Fibroblast of skin of scalp (primary cell): ENCODE data around the gene PRTN3. TPM values are rescaled to one million over a fixed set of nuclear protein-coding genes. Genes with fewer than 3 reads are reported as not detected.

Experiments
- DNase-seq: peaks from one replicate; pipeline ENCODE4 v3.0.0-alpha.2; 2013
- polyA plus RNA-seq, 2 experiments: library from polyadenylated mRNA; unstranded; fragments of 120-200 nt; gene quantifications; one replicate each; pipeline ENCODE4 v1.2.1, GENCODE V29; 2013; ENCODE audit not compliant: insufficient read length in 2 of 2

The PRTN3 gene, protein sequence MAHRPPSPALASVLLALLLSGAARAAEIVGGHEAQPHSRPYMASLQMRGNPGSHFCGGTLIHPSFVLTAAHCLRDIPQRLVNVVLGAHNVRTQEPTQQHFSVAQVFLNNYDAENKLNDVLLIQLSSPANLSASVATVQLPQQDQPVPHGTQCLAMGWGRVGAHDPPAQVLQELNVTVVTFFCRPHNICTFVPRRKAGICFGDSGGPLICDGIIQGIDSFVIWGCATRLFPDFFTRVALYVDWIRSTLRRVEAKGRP
- not detected for polyA plus RNA-seq (2013, experiment 1 of 2; ENCODE audit: insufficient read length)
- not detected for polyA plus RNA-seq (2013, experiment 2 of 2; ENCODE audit: insufficient read length)

DNA sequence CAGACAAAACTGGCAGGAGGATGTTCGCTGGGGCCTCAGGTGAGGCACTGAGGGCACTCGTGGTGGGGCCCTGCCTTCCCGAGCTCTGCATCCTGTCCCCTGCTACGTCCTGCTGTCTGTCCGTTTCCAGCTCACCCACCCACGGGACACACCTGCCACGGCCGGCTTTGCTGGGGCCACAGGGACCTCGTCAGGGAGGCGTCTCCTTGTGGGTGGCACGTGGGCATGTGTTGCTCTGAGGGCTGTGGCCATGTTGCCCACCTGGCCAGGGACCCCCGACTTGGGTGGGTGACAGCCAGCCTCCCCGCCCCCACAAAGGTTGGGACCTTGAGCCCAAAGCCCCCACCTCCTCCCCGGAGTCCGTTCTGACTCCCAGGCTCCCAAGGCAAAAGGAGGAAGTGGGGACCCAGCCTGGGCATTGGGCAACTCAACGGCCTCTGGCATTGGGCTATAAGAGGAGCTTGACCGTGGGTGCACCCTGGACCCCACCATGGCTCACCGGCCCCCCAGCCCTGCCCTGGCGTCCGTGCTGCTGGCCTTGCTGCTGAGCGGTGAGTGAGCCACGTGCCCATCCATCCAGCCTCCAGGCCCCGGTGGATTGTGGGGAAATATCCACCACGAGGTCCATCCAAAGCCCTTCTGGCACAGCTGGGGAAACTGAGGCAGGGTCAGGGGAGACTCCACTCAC, at the start of gene PRTN3:
PRTN3 (plus strand) TSS at position 481 of the 688 bp plus-strand sequence; CDS start at position 491, 10 bp downstream.
- no peak for DNase-seq

DNA sequence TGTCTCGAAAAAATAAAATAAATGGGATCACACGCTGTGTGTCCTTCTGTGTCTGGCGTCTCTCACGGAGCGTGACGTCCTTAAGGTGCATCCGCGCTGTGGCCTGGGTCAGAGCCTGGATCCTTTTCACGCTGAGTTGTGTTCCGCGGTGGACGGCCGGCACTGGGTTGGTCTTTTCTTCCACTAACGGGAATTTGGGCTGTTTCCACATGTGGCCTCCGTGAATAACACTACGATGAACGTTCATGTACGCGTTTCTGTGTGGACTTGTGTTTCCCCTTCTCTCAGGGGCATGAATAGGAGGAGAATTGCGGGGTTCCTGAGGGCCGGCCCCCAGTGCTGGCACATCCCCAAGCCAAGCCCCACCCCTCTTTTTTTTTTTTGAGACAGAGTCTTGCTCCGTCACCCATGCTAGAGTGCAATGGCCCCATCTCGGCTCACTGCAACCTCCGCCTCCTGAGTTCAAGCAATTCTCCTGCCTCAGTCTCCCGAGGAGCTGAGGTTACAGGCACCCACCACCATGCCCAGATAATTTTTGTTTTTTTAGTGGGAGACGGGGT, 49.7 kb upstream of the PRTN3 start:
- no peak for DNase-seq

DNA sequence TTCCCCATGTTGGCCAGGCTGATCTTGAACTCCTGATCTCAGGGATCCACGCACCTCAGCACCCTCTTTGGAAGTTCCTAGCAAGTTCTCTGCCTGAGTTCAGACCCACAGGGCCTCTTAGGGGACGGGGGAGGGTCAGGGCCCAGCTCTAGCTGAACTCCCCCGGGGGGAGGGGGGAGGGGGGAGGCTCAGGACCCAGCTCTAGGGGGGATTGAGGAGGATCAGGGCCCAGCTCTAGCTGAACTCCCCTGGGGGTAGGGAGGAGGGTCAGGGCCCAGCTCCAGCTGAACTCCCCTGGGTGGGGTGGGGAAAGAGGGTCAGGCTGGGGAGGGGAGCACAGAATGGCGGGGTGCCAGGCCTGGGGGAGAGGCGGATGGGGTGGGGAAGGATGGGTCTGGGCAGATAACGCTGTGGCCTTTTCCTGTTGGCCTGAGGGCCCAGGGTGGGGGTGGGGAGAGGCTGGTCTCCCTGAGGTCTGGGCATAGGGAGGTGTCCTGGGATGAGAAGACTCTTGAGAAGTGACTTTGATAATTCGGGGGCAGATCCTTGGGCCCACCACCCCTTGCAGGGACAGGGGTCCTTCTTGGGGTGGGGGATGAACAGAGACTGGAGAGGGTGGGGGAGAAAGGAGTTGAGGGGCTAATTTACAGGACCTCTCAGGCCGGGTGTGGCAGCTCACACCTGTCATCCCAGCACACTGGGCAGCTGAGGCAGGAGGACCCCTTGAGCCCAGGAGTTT, 49.1 kb upstream of the PRTN3 start:
- no peak for DNase-seq

DNA sequence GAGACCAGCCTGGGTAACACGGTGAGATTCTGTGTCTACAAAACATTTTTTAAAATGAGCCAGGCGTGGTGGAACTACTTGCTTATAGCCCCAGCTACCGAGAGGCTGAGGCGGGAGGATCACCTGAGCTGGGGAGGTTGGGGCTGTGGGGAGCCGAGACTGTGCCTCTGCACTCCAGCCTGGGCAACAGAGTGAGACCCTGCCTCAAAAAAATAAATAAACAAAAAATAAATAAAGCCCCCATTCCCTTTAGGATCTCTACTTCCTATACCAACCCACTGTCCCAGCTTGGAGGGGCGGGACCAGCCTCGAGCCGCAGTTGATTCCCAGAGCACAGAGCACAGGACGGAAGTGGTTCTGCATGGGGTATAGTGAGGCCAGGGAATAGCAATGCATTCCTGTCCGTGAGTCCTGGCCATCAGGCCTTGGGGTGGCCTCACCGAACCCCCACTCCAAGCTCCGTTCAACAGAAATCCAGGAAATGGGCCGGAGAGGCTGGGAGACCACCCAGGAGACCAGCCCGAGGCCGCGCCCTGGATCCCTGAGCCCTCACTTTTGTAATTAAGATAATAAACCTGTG, 48.4 kb upstream of the PRTN3 start:
- no peak for DNase-seq

DNA sequence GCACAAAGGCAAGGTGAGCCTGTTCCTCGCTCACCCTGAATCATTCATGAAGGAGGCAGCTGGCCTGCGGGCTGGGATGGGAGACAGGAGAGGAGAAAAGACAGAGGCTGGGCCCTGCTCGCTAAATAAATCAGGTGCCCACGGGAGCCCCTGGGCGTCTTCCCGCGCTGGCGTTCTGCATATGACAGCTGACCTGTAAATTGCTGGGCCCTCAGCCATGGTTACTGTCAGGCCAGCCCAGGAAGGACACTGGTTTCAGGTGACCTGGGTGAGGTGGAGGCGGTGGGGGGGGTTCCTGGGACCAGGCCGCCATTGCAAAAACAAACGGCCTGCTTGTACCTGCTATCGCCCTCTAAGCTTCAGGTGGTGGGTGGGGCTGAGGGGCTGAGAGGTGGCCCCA, 47.0 kb upstream of the PRTN3 start:
- DNase-seq = no peak

DNA sequence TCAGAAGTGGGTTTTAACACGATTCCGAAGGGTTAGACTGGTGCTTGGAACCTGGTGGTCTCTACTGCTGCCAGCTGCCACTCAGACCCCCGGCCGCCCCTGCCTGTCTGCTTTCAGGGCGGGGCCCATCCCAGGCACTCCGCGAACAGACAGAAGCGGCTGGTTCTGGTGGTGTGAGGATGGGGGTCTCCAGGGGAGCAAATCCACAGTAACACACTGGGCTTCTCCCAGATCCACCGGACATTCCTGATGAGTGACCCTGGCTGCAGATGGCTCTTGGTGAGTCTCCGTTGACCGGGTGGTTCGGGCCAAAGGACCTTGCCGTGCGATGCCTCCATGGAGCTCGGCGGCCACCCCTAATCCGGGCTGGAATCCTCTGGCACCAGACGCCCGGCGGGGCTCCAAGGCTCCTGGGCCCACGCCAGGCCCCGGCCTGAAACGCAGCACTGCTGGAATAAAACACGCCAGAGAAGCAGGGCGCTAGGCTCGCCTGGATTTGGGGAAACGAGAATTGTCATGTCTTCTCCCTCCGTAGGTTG, 45.7 kb upstream of the PRTN3 start:
- DNase-seq = no peak

DNA sequence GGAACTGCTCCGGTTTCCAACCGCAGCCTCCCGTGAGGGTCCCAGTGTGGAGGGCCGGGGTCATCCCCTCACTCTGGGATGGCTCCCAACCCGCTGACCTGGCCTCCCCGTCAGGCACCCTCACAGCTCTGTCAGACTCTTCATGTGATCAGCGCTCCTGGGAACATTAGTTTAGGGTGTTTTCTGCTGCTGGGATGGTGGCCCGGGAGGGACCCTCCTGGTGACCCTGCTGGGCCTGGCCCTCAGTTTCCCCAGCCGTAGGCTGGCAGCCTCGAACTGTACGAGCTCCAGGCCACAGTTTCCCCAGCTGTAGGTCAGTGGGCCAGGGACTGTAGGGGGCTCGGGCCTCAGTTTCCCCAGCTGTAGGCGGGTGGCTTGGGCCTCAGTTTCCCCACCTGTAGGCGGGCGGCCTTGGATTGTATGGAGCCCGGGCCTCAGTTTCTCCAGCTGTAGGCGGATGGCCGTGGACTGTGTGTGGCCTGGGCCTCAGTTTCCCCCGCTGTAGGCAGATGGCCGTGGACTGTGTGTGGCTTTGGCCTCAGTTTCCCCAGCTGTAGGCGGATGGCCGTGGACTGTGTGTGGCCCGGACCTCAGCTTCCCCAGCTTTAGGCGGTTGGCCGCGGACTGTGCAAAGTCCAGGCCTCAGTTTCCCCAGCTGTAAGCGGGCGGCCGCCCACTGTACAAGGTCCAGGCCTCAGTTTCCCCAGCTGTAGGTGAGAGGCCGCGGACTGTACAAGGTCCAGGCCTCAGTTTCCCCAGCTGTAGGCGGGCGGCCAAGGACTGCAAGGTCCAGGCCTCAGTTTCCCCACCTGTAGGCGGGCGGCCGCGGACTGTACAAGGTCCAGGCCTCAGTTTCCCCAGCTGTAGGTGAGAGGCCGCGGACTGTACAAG, 44.9 kb upstream of the PRTN3 start:
- DNase-seq = no peak

DNA sequence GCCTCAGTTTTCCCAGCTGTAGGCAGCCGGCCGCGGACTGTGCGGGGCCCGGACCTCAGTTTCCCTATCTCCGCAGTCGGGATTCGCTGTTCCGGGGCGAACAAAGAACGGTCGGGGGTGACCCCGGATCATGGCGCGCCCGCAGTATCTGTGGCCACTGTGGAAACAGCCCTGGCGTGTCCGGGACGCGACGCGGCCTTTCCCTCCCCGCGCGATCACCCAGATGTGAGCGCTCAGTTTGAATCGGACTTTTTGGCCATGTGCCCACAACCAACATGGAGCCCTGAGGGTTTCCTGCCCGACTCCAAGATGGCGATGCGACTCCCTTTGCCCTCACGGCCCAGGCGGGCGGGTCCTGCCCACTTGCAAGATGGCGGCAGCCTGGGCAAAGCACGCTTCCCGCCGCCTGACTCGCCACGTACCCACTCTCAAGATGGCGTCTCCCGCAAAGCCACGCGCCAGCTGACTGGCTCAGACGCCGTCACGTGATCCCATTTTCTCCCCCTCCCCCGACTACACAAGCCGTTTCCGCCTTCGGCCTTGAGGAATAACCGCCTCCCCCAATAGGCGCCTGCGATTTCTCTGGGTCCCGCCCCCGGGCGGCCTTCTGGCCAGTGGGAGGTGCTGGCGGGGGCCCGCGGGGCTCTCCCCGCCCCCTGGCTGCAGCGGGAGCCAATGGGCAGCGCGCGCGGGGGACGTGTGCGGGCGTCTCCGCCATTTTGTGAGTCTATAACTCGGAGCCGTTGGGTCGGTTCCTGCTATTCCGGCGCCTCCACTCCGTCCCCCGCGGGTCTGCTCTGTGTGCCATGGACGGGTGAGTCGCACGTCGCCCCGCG, 43.9 kb upstream of the PRTN3 start, which contains the start of gene PTBP1:
PTBP1 (plus strand) TSS at position 761 of the 836 bp plus-strand sequence; CDS start at position 807, 46 bp downstream.
- peak; percentile 100 for DNase-seq

DNA sequence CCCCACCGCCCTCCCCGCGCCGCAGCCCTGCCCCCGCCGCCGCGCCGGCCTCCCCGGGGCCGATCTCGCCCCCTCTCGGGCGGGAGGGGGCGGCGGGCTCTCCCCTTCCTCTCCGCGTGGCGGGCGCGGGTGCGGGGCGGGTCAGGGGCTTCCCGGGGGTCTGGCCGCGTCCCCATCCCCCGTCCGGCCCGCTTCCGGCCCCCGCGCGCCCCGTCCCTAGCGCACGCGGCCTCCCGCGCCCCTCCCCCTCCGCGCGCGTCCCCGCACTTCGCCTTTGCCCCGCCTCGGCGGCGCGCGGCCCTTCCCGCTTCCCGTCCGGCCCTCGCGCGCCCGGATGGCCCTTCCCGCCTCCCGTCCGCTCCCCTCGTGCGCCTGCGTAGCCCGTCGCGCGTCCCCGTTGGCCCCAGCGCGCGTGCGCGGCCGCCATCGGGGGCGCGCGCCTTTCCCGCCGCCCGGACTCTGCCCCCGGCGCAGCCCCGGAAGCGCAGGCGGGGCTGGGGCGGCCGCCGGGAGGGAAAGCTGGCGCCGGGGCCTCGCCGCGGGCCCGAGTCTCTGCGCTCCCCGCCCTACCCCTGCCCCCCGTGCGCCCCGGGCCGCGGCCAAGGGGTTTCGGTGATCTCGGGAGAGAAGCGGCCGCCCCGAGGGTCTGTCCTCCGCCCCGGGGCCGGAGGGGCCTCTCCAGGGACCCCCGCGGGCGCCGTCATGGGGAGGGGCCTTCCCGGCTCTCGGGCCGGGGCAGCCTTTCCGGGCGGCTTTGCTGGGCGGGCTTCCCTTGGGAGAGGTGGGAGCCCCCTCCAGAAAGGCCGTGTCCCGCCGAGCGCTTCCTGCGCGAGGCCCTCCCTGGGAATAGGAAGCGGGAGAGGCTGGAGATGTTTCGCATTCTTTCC, 43.0 kb upstream of the PRTN3 start:
- DNase-seq = peak; percentile 95

DNA sequence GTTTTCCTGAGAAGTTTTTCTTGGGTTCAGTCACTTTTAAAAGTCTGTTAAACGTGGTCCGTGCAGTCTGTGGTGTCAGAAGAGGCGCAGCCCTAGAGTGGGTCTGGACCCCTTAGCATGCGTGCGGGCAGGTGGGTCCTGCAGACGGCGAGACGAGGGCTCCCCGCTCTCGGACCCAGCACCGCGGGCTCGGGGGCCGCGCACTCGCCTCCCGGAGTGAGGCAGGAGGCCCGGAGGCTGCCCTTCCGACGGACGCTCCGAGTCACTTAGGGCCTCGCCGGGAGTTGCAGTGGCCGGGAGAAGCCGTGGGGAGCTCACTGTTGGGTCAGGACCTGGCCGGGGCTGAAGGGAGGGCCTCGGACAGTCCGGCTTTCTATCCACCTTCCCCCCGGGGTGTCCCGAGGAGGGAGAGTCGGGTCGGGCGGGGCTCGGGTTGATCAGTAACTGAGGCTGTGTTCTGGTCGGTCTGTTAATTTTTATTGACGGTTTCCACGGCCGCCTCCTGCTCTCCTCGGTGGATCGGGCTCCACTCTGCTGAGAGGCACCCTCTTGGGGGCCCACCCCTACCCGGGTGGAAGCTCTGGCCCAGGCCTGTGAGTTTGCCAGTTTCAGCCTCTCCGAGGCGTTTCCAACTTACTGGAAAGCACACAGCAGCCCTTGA, 42.3 kb upstream of the PRTN3 start:
- DNase-seq = no peak

DNA sequence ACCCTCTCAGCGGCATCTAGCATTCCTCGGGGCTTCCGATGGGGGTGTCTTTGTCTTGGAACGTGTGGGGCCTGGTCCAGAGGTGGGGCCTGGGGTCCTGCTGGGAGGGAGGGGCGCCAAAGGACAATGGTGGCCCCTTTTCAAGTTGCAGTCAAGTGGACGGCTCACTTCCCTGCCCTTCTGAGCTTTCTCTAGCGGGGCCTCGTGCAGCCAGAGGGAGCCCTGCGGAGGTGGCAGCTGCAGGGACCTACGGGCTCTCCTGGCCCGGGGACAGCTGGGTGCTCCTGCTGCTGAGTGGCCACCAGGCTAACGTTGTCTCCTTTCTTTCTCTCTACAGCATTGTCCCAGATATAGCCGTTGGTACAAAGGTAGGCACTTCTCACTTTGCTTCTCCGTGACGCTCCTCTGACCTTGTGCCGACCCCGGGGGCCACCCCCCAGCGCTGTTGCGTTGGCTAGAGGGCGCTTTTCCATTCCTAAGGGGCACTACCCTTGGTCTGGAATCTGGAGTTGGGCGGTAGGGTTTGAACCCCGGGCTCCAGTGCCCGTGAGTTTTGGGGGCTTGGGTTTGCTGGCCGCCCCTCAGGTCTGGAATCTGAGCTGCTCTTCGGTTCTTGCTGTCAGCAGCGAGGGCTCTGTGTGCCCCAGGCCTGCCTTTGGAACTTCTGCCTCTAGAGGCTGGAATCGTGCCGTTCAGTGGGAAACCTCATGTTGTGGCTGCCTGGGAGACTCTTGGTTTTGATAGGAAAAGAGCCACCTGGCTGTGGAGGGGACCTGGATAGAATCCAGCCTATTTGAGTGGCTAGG, 41.5 kb upstream of the PRTN3 start:
- peak; percentile 67 for DNase-seq

DNA sequence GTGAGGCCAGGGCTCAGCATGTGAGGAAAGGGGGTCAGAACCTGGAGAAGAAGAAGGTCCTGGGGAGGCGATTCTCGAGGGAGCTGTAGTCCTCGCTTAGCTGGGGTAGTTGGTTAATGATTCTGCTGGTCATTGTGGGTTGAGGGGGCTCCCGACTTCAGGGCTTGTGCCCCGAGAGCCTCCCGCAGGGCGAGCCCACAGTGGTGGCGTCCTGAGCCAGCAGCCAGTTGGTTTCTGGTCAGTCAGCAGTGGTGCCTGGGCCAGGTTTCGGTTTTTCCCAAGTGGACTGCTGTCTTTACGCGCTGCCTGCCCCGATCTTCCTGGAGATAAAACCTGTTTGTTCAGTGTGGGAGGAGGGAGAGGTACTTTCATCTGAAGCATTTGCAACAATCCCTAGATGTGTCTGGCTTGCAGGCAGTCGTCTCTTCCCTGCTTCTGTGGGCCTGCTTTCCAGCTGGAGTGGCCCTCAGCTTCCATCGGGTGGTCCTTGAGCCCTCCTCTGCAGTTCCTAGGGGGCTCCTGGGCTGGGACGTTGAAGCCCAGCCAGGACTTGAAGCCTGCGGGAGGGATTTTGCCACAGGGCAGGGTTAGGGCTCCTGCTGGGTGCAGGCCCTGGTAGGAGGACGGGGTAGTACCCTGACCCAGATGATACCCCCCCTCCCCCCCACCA, 40.3 kb upstream of the PRTN3 start:
- DNase-seq = no peak

DNA sequence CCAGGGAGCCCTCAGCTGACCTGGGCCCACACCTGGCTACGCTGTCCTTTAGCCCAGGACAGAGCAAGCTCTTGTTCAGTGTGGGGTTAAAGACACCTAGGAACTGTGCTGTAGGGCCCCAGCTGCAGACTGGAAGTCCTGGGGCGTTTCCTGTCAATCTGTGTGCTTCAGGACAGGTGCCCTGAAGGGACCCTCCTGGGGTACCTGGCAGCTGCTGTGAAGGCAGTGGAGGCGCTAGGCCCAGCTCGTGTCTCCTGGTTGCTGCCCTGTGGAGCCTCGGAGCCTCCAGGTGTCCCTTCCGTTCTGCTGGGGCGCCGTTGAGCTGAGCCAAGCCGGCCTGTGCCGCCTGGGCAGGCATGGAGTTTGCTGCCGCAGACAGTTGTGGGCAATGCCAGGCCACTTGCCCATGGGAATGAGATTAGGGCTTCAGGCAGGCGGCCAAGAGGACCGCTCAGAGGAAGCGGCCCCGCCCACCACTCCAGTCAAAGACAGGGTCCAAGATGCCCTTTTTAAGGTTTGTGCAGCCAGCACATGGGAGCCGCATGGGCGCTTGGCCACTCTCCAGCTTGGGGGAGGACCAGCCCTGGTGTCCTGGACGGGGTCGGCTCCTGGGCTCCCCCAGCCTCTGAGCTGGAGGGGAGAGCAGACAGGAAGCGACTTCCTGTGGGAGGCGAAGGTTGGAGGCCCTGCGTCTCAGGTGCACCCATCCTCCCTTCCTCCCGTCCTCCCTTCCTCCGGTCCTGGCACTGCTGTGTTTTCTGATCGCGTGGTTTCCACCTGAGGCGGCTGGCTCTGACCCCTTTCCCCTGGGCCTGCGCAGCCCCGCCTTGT, 39.6 kb upstream of the PRTN3 start:
- DNase-seq = peak; percentile 40

DNA sequence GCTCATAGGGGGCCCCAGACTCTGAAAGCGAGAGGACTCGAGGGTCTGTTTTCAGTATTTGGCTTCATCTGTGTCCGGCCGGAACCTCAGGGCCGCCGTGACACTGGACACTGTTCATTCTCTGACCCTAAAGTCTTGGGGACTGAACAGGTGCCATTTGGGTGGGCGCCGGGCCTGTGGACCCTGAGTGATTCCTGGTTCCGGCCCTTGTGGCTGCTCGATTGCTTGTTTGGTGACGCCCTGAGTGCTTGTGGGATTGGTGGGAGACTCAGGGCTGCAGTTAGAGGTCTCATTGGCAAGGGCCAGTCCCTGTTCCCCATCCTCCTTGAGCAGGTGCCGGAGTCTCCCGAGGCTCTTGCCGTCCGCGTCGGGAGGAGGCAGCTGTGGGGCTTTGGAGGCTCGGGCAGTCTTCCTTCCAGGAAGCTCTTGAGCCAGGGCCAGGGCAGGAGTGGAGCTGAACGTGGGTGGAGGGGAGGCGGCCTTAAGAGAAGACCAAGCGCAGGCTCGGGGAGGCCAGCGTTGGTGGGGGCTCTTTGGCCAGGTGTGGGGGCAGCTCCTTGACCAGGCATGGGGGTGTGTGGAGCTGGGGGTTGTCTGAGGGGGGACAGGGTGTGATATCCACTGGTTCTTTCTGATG, 38.8 kb upstream of the PRTN3 start:
- DNase-seq = no peak

DNA sequence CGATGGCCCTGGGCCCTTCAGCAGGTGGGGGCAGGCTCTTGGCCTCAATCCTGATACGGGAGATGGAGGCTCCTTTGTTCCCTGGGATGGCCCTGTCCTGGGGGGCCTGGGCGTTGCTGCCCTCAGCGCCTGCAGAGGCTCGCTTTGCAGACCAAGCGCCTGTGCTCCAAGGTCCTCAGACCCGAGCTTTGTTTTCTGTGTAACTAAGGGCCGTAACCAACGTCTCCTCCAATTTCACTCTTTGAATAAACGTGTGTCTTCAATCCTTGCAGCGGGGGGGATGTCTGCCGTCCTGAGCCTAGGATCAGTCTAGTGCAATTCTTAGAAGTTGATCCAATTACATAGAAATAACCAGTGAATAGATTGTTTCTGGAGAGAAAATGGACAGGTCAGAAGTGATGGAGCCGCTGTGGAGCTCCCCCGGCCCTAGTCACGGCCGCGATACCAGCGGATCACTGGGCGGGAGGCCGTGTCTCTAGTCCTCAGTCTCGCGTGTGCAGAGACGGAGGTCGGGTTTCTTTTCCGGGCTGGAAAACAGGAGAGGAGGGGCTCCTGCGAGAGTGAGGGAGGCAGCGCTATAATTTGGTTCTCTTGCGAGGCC, 38.2 kb upstream of the PRTN3 start:
- no peak for DNase-seq
